ENCODE data around the gene MBOAT7.
"Not testable (repeated sequence)": the region's sequence is repeated elsewhere in the genome, so short reads cannot be mapped to it uniquely, and the experiment has no call there.

MBOAT7 gene

GRCh38 chr19:54189735-54190502, 539 bp upstream of the MBOAT7 start:
- peak; percentile 100 for DNase-seq (ENCODE audit: low read depth, low spot score)

GRCh38 chr19:54188215-54188871, 1.0 kb downstream of the MBOAT7 start:
- DNase-seq (ENCODE audit: low read depth, low spot score): no peak

GRCh38 chr19:54186934-54187381, 2.4 kb downstream of the MBOAT7 start:
- no peak for DNase-seq (ENCODE audit: low read depth, low spot score)

- DNase-seq (ENCODE audit: low read depth, low spot score): no peak
These were observed 3.0 kb downstream of the MBOAT7 start for GRCh38 chr19:54186351-54186750.

GRCh38 chr19:54183431-54183830, 5.9 kb downstream of the MBOAT7 start:
- DNase-seq (ENCODE audit: low read depth, low spot score): no peak

GRCh38 chr19:54181894-54182293, 7.5 kb downstream of the MBOAT7 start:
- not testable (repeated sequence) for DNase-seq (ENCODE audit: low read depth, low spot score)

GRCh38 chr19:54180691-54181091, 8.7 kb downstream of the MBOAT7 start:
- no peak for DNase-seq (ENCODE audit: low read depth, low spot score)

- no peak for DNase-seq (ENCODE audit: low read depth, low spot score)
These were observed 9.4 kb downstream of the MBOAT7 start for GRCh38 chr19:54179921-54180461.

- no peak for DNase-seq (ENCODE audit: low read depth, low spot score)
These were observed 10.0 kb downstream of the MBOAT7 start for GRCh38 chr19:54179262-54179852.

- no peak for DNase-seq (ENCODE audit: low read depth, low spot score)
These were observed 10.7 kb downstream of the MBOAT7 start for GRCh38 chr19:54178581-54179261.

- DNase-seq (ENCODE audit: low read depth, low spot score): no peak
These were observed 15.2 kb downstream of the MBOAT7 start for GRCh38 chr19:54173951-54174834.

- DNase-seq (ENCODE audit: low read depth, low spot score): no peak
These were observed 16.1 kb downstream of the MBOAT7 start for GRCh38 chr19:54173359-54173699.

GRCh38 chr19:54172471-54173358, 16.7 kb downstream of the MBOAT7 start, which contains the start of gene TMC4:
TMC4 (minus strand) TSS chr19:54173160; CDS start chr19:54173117, 43 bp downstream.
- DNase-seq (ENCODE audit: low read depth, low spot score): no peak

GRCh38 chr19:54171736-54172431, 17.5 kb downstream of the MBOAT7 start:
- DNase-seq (ENCODE audit: low read depth, low spot score): not testable (repeated sequence)

GRCh38 chr19:54169149-54169740, 20.1 kb downstream of the MBOAT7 start:
- no peak for DNase-seq (ENCODE audit: low read depth, low spot score)

- DNase-seq (ENCODE audit: low read depth, low spot score): peak; percentile 70
These were observed 21.0 kb downstream of the MBOAT7 start for GRCh38 chr19:54168174-54168917.

GRCh38 chr19:54165222-54165621, 24.2 kb downstream of the MBOAT7 start:
- no peak for DNase-seq (ENCODE audit: low read depth, low spot score)
